Bronchial epithelial cell (primary cell): Measurements from ENCODE around the gene TMC7. TPM values are rescaled to one million over a fixed set of nuclear protein-coding genes. Genes with fewer than 3 reads are reported as not detected.
"Not testable (repeated sequence)": the region's sequence is repeated elsewhere in the genome, so short reads cannot be mapped to it uniquely, and the experiment has no call there.

ENCODE experiments used
- DNase-seq: peaks from one replicate; pipeline ENCODE4 v3.0.0-alpha.2; 2010; ENCODE audit warnings: low read depth
- FAIRE-seq: peaks from 2 replicates; lab custom pipeline; 2011; peaks lifted over from hg19 to GRCh38; lab: Jason Lieb, UNC
- H3K27me3 ChIP-seq: 2 replicates; pipeline ENCODE4 v1.5.1; 2011; ENCODE audit warnings: low read length; ENCODE audit not compliant: control insufficient read depth, insufficient read depth
- H3K36me3 ChIP-seq: 2 replicates; pipeline ENCODE4 v1.5.1; 2011; ENCODE audit warnings: low read length; ENCODE audit not compliant: control insufficient read depth, insufficient read depth
- H3K4me3 ChIP-seq: 2 replicates; pipeline ENCODE4 v1.5.1; 2011; ENCODE audit warnings: mild to moderate bottlenecking, low read depth, low read length, control low read depth
- CTCF ChIP-seq: IDR thresholded peaks from 2 replicates; pipeline ENCODE4 v1.5.1; 2011; ENCODE audit warnings: mild to moderate bottlenecking, moderate library complexity, low read length, control low read depth, inconsistent platforms; ENCODE audit not compliant: insufficient read depth, severe bottlenecking
- total RNA-seq: library from RNA; depleted of rRNA; stranded (reverse); fragments of >200 nt; gene quantifications from 2 replicates; pipeline ENCODE4 v1.2.1, GENCODE V29; 2014

The TMC7 gene
- total RNA-seq, 1 donor from 2014 or later: 5.0 TPM

GRCh38 chr16:18942061-18942460, 41.7 kb upstream of the TMC7 start:
- no peaks in the 10 kb centered on the region for H3K27me3 ChIP-seq
- no peak for TF ChIP-seq CTCF
- DNase-seq (no peak), FAIRE-seq (no peak)
- no peaks in the 10 kb centered on the region for H3K36me3 ChIP-seq
- no peak overlapping the region for H3K4me3 ChIP-seq

- TF ChIP-seq CTCF: no peak
- Histone ChIP-seq H3K4me3 (no peak overlapping the region), H3K27me3 (no peaks in the 10 kb centered on the region), H3K36me3 (no peaks in the 10 kb centered on the region)
- no peak for DNase-seq
- FAIRE-seq: no peak
Measured at GRCh38 chr16:18943414-18943813, 40.3 kb upstream of the TMC7 start.

- Histone ChIP-seq H3K36me3 (no peaks in the 10 kb centered on the region), H3K4me3 (no peak overlapping the region), H3K27me3 (no peaks in the 10 kb centered on the region)
- DNase-seq (no peak), FAIRE-seq (no peak)
- TF ChIP-seq CTCF: no peak
Measured at GRCh38 chr16:18945233-18945632, 38.5 kb upstream of the TMC7 start.

GRCh38 chr16:18948372-18949020, 35.2 kb upstream of the TMC7 start:
- no peak for DNase-seq

GRCh38 chr16:18950469-18951185, 33.1 kb upstream of the TMC7 start:
- H3K4me3 ChIP-seq: no peak overlapping the region
- FAIRE-seq (no peak), DNase-seq (no peak)
- H3K36me3 ChIP-seq: no peaks in the 10 kb centered on the region
- H3K27me3 ChIP-seq: no peaks in the 10 kb centered on the region
- TF ChIP-seq CTCF: no peak

More at GRCh38 chr16:18948372-18949020, 35.2 kb upstream of the TMC7 start:
- no peak overlapping the region for H3K4me3 ChIP-seq
- H3K36me3 ChIP-seq: no peaks in the 10 kb centered on the region
- FAIRE-seq: no peak
- no peaks in the 10 kb centered on the region for H3K27me3 ChIP-seq
- no peak for TF ChIP-seq CTCF

- no peak for FAIRE-seq
- Histone ChIP-seq H3K36me3 (no peaks in the 10 kb centered on the region), H3K27me3 (no peaks in the 10 kb centered on the region), H3K4me3 (no peak overlapping the region)
- no peak for TF ChIP-seq CTCF
- no peak for DNase-seq
Measured at GRCh38 chr16:18953547-18953946, 30.2 kb upstream of the TMC7 start.

- FAIRE-seq, H3K36me3 ChIP-seq, DNase-seq, H3K27me3 ChIP-seq, H3K4me3 ChIP-seq: not testable (repeated sequence)
Measured at GRCh38 chr16:18955874-18956580, 27.7 kb upstream of the TMC7 start.

GRCh38 chr16:18956658-18957241, 27.0 kb upstream of the TMC7 start:
- not testable (repeated sequence) for DNase-seq, H3K4me3 ChIP-seq, H3K36me3 ChIP-seq, H3K27me3 ChIP-seq, FAIRE-seq
